Fibroblast of the aortic adventitia (primary cell): ENCODE measurements around the gene SLC15A1. TPM values are rescaled to one million over a fixed set of nuclear protein-coding genes. Genes with fewer than 3 reads are reported as not detected.

Source experiments
- DNase-seq: peaks from one replicate; pipeline ENCODE4 v3.0.0-alpha.2; 2010; ENCODE audit warnings: low read depth
- H3K4me3 ChIP-seq: 2 replicates; pipeline ENCODE4 v1.5.1; 2011; ENCODE audit warnings: low read depth, mild to moderate bottlenecking, control low read depth, low read length, moderate library complexity
- CTCF ChIP-seq: IDR thresholded peaks from 2 replicates; pipeline ENCODE4 v1.5.1; 2011; ENCODE audit warnings: mild to moderate bottlenecking, low read length, control low read depth, inconsistent platforms; ENCODE audit not compliant: insufficient read depth
- total RNA-seq: library from RNA; depleted of rRNA; stranded (reverse); fragments of >200 nt; gene quantifications from 2 replicates; pipeline ENCODE4 v1.2.3, GENCODE V29; 2012; ENCODE audit warnings: low replicate concordance

SLC15A1 gene
- total RNA-seq, 1 donor: not detected

GRCh38 chr13:98651744-98652143 is 100.7 kb downstream of the SLC15A1 start:
- no peak for DNase-seq
- TF ChIP-seq CTCF: no peak
- no peak overlapping the region for H3K4me3 ChIP-seq

GRCh38 chr13:98650396-98651107 is 101.9 kb downstream of the SLC15A1 start:
- no peak for TF ChIP-seq CTCF
- H3K4me3 ChIP-seq: no peak overlapping the region
- DNase-seq: no peak

GRCh38 chr13:98649861-98650260 is 102.6 kb downstream of the SLC15A1 start:
- no peak overlapping the region for H3K4me3 ChIP-seq
- no peak for TF ChIP-seq CTCF
- no peak for DNase-seq

GRCh38 chr13:98648686-98649085 is 103.8 kb downstream of the SLC15A1 start:
- no peak overlapping the region for H3K4me3 ChIP-seq
- no peak for DNase-seq
- no peak for TF ChIP-seq CTCF

- H3K4me3 ChIP-seq: no peak overlapping the region
- TF ChIP-seq CTCF: no peak
- no peak for DNase-seq
Measured at GRCh38 chr13:98648141-98648540, 104.3 kb downstream of the SLC15A1 start.

GRCh38 chr13:98647121-98647520 is 105.4 kb downstream of the SLC15A1 start:
- no peak for TF ChIP-seq CTCF
- no peak for DNase-seq
- no peak overlapping the region for H3K4me3 ChIP-seq

- no peak for TF ChIP-seq CTCF
- DNase-seq: no peak
- H3K4me3 ChIP-seq: no peak overlapping the region
Measured at GRCh38 chr13:98643479-98643878, 109.0 kb downstream of the SLC15A1 start.
